Measurements from ENCODE around the gene HSH2D.
A peak's percentile ranks its signal among the peaks of the same experiment; 100 is the strongest.
"Not testable (repeated sequence)": the region's sequence is repeated elsewhere in the genome, so short reads cannot be mapped to it uniquely, and the experiment has no call there.

HSH2D gene

GRCh38 chr19:16159655-16160054 is 16.2 kb downstream of the HSH2D start:
- no peak for DNase-seq

- DNase-seq = no peak
These were observed 17.0 kb downstream of the HSH2D start for GRCh38 chr19:16160445-16160942.

GRCh38 chr19:16160943-16161560 is 17.6 kb downstream of the HSH2D start:
- DNase-seq = no peak

GRCh38 chr19:16161840-16162239 is 18.4 kb downstream of the HSH2D start:
- DNase-seq = no peak

GRCh38 chr19:16164222-16164890 is 20.9 kb downstream of the HSH2D start:
- no peak for DNase-seq

GRCh38 chr19:16166417-16166816 is 22.9 kb downstream of the HSH2D start:
- no peak for DNase-seq

- no peak for DNase-seq
These were observed 23.6 kb downstream of the HSH2D start for GRCh38 chr19:16167055-16167454.

GRCh38 chr19:16168465-16169081 is 25.1 kb downstream of the HSH2D start:
- peak; percentile 89 for DNase-seq

GRCh38 chr19:16170134-16170533 is 26.6 kb downstream of the HSH2D start:
- DNase-seq = no peak

- no peak for DNase-seq
These were observed 32.5 kb downstream of the HSH2D start for GRCh38 chr19:16175954-16176353.

GRCh38 chr19:16178866-16179265 is 35.4 kb downstream of the HSH2D start:
- DNase-seq = not testable (repeated sequence)

GRCh38 chr19:16180611-16181010 is 37.1 kb downstream of the HSH2D start:
- no peak for DNase-seq

- no peak for DNase-seq
These were observed 41.2 kb downstream of the HSH2D start for GRCh38 chr19:16184665-16185122.

GRCh38 chr19:16185123-16185767 is 41.8 kb downstream of the HSH2D start, which contains the start of gene FAM32A:
FAM32A (plus strand) TSS chr19:16185410; CDS start chr19:16185443, 33 bp downstream.
- peak; percentile 97 for DNase-seq

- no peak for DNase-seq
These were observed 42.3 kb downstream of the HSH2D start for GRCh38 chr19:16185768-16186123.

GRCh38 chr19:16188521-16188920 is 45.0 kb downstream of the HSH2D start:
- no peak for DNase-seq

GRCh38 chr19:16190198-16190597 is 46.7 kb downstream of the HSH2D start:
- DNase-seq = no peak

- DNase-seq = no peak
These were observed 47.3 kb downstream of the HSH2D start for GRCh38 chr19:16190736-16191135.

GRCh38 chr19:16191216-16191908 is 47.9 kb downstream of the HSH2D start:
- DNase-seq = no peak

- no peak for DNase-seq
These were observed 50.0 kb downstream of the HSH2D start for GRCh38 chr19:16193466-16193865.

GRCh38 chr19:16197188-16197621 is 53.7 kb downstream of the HSH2D start:
- DNase-seq = no peak

- DNase-seq = peak; percentile 93
These were observed 54.3 kb downstream of the HSH2D start, which contains the start of gene AP1M1 for GRCh38 chr19:16197622-16198369. AP1M1 (plus strand) TSS chr19:16197911; CDS start chr19:16198027, 116 bp downstream.

Measured in GF-D8 (cell line).